Iris pigment epithelial cell (primary cell): ENCODE results near the gene NINJ2.

Experiments
- DNase-seq: peaks from one replicate; pipeline ENCODE4 v3.0.0-alpha.2; 2011; ENCODE audit warnings: low read depth

Gene NINJ2

DNA sequence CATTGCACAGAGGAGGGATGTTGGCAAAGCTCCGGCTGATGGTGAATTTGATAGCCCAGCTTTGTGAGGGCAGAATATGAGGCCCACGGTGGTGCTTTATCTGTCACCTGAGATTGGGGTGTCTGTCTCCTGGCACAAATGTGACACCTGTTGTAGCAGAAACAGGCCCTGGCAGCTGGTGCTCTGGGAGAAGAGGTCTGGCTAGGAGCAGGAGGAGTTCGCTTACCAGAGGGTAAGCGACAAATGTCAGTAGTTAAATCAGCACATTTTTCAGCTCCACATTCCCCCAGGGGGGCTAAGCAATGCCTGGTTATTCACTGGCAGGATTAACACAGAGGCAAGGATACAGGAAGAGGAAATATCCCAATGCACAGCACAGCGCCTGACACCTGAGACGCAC is 132.4 kb downstream of the NINJ2 start:
- no peak for DNase-seq

DNA sequence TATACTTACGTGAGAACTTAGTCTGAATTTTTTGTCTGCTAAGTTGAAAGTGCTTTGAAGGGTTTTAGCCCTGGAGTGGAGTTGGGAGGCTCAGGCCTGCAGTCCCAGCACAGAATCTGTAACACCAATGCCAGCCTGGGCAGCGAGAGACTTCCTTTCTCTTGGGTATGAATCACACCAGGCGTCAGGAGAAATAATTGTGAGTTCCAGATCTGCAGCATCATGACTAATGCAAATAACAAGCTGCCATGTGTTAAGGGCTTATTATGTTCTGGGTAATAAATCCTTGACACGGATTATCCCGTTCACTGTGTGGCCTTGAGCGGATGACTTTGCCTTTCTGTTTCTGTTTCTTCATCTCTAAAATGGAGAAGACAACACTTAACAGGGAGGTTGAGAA is 132.9 kb downstream of the NINJ2 start:
- peak; percentile 25 for DNase-seq

DNA sequence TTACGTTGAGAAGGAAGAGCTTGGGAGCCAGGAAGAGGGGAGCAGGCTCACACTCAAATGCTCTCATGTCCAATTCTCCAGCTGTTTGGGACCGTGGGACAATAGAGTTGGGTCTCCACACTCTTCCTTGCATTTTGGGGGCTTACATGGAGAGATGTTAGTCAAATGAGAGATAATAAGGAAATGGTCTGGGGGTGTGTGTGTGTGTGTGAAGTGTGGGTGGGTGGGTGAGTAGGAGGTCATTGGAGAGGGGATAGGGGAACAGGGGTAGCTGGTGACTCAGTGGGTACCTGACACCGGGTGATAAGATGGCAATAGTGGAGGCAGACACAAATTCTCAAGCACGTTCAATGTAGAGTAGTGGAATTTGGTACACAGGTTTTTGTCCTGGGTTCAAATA is 135.5 kb downstream of the NINJ2 start:
- no peak for DNase-seq

DNA sequence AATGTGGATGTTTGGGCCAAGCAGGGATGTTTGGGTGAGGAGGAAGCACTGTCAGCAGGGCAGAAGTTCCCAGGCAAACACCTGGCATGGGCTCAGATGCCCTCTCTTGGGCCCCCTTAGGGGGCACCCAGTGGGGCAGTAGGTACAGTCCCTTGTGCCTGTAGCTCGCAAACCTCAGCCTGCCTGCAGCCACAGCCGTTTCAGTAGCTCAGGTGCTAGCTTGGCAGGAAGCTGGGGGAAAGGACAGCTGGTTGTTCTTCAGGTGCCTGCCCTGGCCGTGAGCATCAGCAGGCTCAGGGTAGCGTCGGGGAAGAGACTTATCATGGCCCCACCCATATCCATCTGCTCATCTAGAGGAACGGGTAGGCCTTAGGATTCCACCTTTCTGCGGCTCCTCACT is 136.0 kb downstream of the NINJ2 start:
- DNase-seq, result no peak

DNA sequence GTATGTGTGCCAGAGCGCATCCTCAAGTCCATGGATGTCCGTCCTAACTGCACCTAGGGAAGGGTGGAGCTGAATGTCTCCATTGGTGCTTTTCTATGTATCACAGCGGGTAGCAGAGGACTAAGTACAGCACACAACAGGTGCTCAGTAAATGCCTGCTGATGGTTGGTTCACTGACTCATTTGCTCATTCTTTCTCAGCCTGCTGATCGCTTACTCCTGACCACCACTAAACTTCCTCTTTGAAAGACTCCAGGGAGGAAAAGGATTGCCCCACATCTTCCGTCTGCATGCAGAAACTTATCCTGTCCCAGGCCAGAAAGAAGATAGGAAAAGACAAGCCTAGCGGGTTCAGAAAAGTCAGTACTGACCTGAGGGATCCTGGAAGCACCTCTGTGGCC is 137.2 kb downstream of the NINJ2 start:
- no peak for DNase-seq

DNA sequence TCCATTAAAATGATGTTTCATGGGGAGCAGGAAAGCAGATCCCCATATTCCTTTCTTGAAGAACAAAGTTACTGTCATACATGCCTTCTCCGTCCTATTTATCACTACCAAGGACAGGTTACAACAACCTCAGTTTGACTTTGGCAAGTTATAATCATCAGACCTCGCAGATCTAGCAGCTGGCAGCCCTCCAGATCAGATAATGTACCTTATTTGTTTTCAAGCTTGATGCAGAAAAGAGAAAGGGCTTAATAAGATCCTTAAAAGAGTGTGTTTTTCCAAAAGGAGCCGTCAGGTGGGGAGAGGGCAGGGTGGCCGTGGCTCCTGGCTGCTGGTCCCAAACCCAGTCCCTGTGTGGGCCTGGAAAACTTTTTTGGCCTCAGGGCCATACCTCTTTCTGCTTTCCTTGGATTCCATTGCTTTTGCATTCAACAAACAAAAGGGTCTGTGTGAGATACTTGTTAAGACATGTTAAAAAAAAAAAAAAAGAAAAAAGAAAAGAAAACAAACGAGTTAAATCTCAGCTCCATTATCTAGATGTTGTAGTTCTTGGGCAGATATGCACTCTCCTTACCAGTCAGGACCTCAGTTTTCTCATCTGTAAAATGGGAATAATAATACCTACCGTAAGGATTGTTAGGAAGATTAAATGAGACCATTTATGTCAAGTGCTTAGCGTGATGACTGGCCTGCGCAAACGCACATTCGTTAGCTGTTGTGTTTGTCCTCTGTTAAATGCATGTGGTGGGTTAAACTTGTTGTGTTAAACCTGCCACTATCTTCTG is 138.9 kb downstream of the NINJ2 start:
- DNase-seq, result peak; percentile 35

DNA sequence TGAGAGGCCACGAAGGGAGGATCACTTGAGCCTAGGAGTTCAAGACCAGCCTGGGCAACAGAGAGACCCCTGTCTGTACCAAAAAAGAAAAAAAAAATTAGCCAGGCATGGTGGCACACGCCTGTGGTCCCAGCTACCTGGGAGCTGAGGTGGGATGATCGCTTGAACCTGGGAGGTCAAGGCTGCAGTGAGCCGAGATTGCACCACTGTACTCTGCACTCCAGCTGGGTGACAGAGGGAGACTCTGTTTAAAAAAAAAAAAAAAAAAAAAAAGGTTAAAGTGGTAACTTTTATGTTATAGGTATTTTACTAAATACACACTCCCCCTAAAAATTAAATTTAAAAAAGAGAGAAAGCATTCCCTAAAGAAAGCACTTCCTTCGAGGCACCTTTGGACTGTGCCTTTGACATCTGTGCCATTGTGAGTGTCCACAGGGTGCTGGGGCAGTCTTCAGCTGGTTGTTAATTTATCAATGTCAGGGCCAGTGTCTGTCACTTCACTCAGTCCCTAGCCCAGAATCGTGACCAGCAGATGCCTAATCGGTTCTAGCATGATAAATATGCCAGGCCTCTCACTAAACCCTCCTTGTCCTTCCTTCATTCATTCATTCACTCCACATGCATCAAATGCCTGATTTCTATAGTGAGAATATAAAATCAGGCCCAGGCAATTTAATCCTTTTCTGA is 140.4 kb downstream of the NINJ2 start:
- no peak for DNase-seq

DNA sequence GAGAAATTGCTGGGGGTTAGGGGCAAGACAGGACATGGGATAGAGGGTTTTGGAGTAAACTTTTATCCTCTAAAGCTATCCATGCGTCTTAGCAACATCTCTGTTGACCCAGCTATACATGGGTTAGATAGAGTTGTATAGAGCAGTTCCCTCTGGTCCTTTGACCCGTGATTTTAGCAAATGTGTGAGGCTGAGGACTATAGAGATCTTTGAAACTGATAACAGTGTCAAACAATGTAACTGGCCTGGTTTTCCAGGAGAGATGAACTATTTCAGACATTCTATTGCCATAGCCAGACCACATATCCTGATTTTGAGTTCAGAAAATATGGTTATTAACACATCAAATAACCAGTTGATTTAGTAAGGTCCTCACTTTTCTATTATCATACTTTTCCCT is 143.1 kb downstream of the NINJ2 start:
- DNase-seq, result no peak

DNA sequence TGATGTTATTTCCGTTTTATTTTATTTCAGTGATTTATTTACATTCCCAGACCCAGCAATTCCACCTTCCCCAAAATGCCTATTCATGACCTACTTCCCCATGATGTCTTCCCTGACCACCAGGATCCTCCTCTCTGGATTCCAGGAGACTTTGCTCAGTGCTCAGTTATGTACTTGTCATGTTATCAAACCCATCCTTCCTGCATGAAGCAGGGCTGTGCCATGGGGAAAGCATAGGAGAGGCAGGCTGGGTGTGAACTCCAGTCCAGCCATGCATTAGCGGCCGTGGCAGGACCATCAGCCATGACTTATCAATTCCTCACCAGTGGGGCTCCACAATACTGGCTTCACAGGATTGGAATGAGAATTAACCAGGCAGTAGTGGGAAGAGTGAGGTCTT is 145.7 kb downstream of the NINJ2 start:
- no peak for DNase-seq
